ENCODE data around the gene ARHGAP26.
"Not testable (repeated sequence)": the region's sequence is repeated elsewhere in the genome, so short reads cannot be mapped to it uniquely, and the experiment has no call there.

The ARHGAP26 gene

GRCh38 chr5:143105216-143105905, 335.2 kb downstream of the ARHGAP26 start:
- no peak for ATAC-seq (replicated peaks)
- Mint-ChIP-seq H3K4me1 (ENCODE audit: low read depth in 2 of 2) (peaks cover 26 to 49% of the 10 kb centered on the region in 2 donors), H3K27ac (no peak overlapping the region), H3K36me3 (ENCODE audit: insufficient read depth) (peaks cover 17% of the 10 kb centered on the region), H3K9me3 (no peaks in the 10 kb centered on the region), H3K27me3 (no peaks in the 10 kb centered on the region), H3K4me3 (no peak overlapping the region)
- no peak for DNase-seq

- H3K9me3 Mint-ChIP-seq = no peaks in the 10 kb centered on the region
- no peak overlapping the region for H3K27ac Mint-ChIP-seq
- ATAC-seq (replicated peaks) (no peak), DNase-seq (no peak)
- no peak overlapping the region for H3K4me3 Mint-ChIP-seq
- H3K4me1 Mint-ChIP-seq (ENCODE audit: low read depth in 2 of 2) = peaks cover 18 to 42% of the 10 kb centered on the region in 2 donors
- no peaks in the 10 kb centered on the region for H3K27me3 Mint-ChIP-seq
- peaks cover 12% of the 10 kb centered on the region for H3K36me3 Mint-ChIP-seq (ENCODE audit: insufficient read depth)
Observed at GRCh38 chr5:143106174-143106573, 336.0 kb downstream of the ARHGAP26 start.

GRCh38 chr5:143108498-143109128, 338.4 kb downstream of the ARHGAP26 start:
- no peaks in the 10 kb centered on the region for H3K27me3 Mint-ChIP-seq
- ATAC-seq (replicated peaks) (no peak), DNase-seq (no peak)
- no peak overlapping the region for H3K4me3 Mint-ChIP-seq
- peaks cover 11 to 41% of the 10 kb centered on the region in 2 donors for H3K4me1 Mint-ChIP-seq (ENCODE audit: low read depth in 2 of 2)
- no peak overlapping the region for H3K27ac Mint-ChIP-seq
- H3K36me3 Mint-ChIP-seq (ENCODE audit: insufficient read depth) = peaks cover 7% of the 10 kb centered on the region
- no peaks in the 10 kb centered on the region for H3K9me3 Mint-ChIP-seq

GRCh38 chr5:143110591-143110990, 340.4 kb downstream of the ARHGAP26 start:
- no peaks in the 10 kb centered on the region for H3K9me3 Mint-ChIP-seq
- ATAC-seq (replicated peaks) (no peak), DNase-seq (no peak)
- no peak overlapping the region for H3K4me3 Mint-ChIP-seq
- peaks cover 18 to 41% of the 10 kb centered on the region in 2 donors for H3K4me1 Mint-ChIP-seq (ENCODE audit: low read depth in 2 of 2)
- H3K27ac Mint-ChIP-seq = no peak overlapping the region
- peaks cover 7% of the 10 kb centered on the region for H3K36me3 Mint-ChIP-seq (ENCODE audit: insufficient read depth)
- H3K27me3 Mint-ChIP-seq = no peaks in the 10 kb centered on the region

GRCh38 chr5:143111799-143112198, 341.6 kb downstream of the ARHGAP26 start:
- no peak for DNase-seq
- H3K27me3 Mint-ChIP-seq = no peaks in the 10 kb centered on the region
- H3K27ac Mint-ChIP-seq = peak overlapping the region in 1 of 2 donors; percentile 49
- no peak overlapping the region for H3K4me3 Mint-ChIP-seq
- ATAC-seq (replicated peaks) = no peak
- H3K36me3 Mint-ChIP-seq (ENCODE audit: insufficient read depth) = peaks cover 3% of the 10 kb centered on the region
- H3K4me1 Mint-ChIP-seq (ENCODE audit: low read depth in 2 of 2) = peaks cover 17 to 37% of the 10 kb centered on the region in 2 donors
- no peaks in the 10 kb centered on the region for H3K9me3 Mint-ChIP-seq

- peaks cover 3% of the 10 kb centered on the region for H3K36me3 Mint-ChIP-seq (ENCODE audit: insufficient read depth)
- peaks cover 20 to 41% of the 10 kb centered on the region in 2 donors for H3K4me1 Mint-ChIP-seq (ENCODE audit: low read depth in 2 of 2)
- no peaks in the 10 kb centered on the region for H3K27me3 Mint-ChIP-seq
- H3K4me3 Mint-ChIP-seq = no peak overlapping the region
- no peak for DNase-seq
- ATAC-seq (replicated peaks) = no peak
- no peak overlapping the region for H3K27ac Mint-ChIP-seq
- no peaks in the 10 kb centered on the region for H3K9me3 Mint-ChIP-seq
Observed at GRCh38 chr5:143113461-143113860, 343.3 kb downstream of the ARHGAP26 start.

GRCh38 chr5:143114481-143114880, 344.3 kb downstream of the ARHGAP26 start:
- Mint-ChIP-seq H3K36me3 (ENCODE audit: insufficient read depth) (peaks cover 3% of the 10 kb centered on the region), H3K27ac (no peak overlapping the region), H3K4me1 (ENCODE audit: low read depth in 2 of 2) (peaks cover 25 to 49% of the 10 kb centered on the region in 2 donors), H3K27me3 (no peaks in the 10 kb centered on the region), H3K9me3 (no peaks in the 10 kb centered on the region), H3K4me3 (no peak overlapping the region)
- DNase-seq = no peak
- ATAC-seq (replicated peaks) = no peak

GRCh38 chr5:143115381-143115780, 345.2 kb downstream of the ARHGAP26 start:
- no peak for ATAC-seq (replicated peaks)
- Mint-ChIP-seq H3K27me3 (no peaks in the 10 kb centered on the region), H3K4me3 (no peak overlapping the region), H3K36me3 (ENCODE audit: insufficient read depth) (peaks cover 3% of the 10 kb centered on the region), H3K27ac (no peak overlapping the region), H3K4me1 (ENCODE audit: low read depth in 2 of 2) (peaks cover 23 to 49% of the 10 kb centered on the region in 2 donors), H3K9me3 (no peaks in the 10 kb centered on the region)
- DNase-seq = no peak

GRCh38 chr5:143116814-143117213, 346.6 kb downstream of the ARHGAP26 start:
- Mint-ChIP-seq H3K27ac (peak overlapping the region in 1 of 2 donors; percentile 80), H3K4me3 (no peak overlapping the region), H3K36me3 (ENCODE audit: insufficient read depth) (peaks cover 9% of the 10 kb centered on the region), H3K4me1 (ENCODE audit: low read depth in 2 of 2) (peaks cover 31 to 57% of the 10 kb centered on the region in 2 donors), H3K27me3 (no peaks in the 10 kb centered on the region), H3K9me3 (no peaks in the 10 kb centered on the region)
- no peak for DNase-seq
- no peak for ATAC-seq (replicated peaks)

GRCh38 chr5:143117821-143118220, 347.6 kb downstream of the ARHGAP26 start:
- no peaks in the 10 kb centered on the region for H3K27me3 Mint-ChIP-seq

GRCh38 chr5:143118222-143118621, 348.0 kb downstream of the ARHGAP26 start:
- Mint-ChIP-seq H3K36me3 (ENCODE audit: insufficient read depth) (peaks cover 12% of the 10 kb centered on the region), H3K27me3 (no peaks in the 10 kb centered on the region), H3K27ac (no peak overlapping the region), H3K9me3 (no peaks in the 10 kb centered on the region), H3K4me1 (ENCODE audit: low read depth in 2 of 2) (peaks cover 35 to 60% of the 10 kb centered on the region in 2 donors), H3K4me3 (no peak overlapping the region)
- ATAC-seq (replicated peaks) (no peak), DNase-seq (no peak)

More at GRCh38 chr5:143117821-143118220, 347.6 kb downstream of the ARHGAP26 start:
- Mint-ChIP-seq H3K27ac (no peak overlapping the region), H3K4me3 (no peak overlapping the region), H3K4me1 (ENCODE audit: low read depth in 2 of 2) (peaks cover 35 to 61% of the 10 kb centered on the region in 2 donors), H3K36me3 (ENCODE audit: insufficient read depth) (peaks cover 12% of the 10 kb centered on the region), H3K9me3 (no peaks in the 10 kb centered on the region)
- ATAC-seq (replicated peaks) (no peak), DNase-seq (no peak)

GRCh38 chr5:143118818-143119217, 348.6 kb downstream of the ARHGAP26 start:
- DNase-seq; H3K4me3 Mint-ChIP-seq; H3K9me3 Mint-ChIP-seq; ATAC-seq (replicated peaks); H3K27me3 Mint-ChIP-seq: not testable (repeated sequence)
- peak overlapping the region in 1 of 2 donors; percentile 71 for H3K27ac Mint-ChIP-seq
- H3K4me1 Mint-ChIP-seq (ENCODE audit: low read depth in 2 of 2) = peaks cover 35 to 56% of the 10 kb centered on the region in 2 donors
- peaks cover 12% of the 10 kb centered on the region for H3K36me3 Mint-ChIP-seq (ENCODE audit: insufficient read depth)

- ATAC-seq (replicated peaks) = no peak
- no peaks in the 10 kb centered on the region for H3K27me3 Mint-ChIP-seq
- H3K4me3 Mint-ChIP-seq = no peak overlapping the region
- H3K27ac Mint-ChIP-seq = peak overlapping the region in 1 of 2 donors; percentile 71
- peaks cover 12% of the 10 kb centered on the region for H3K36me3 Mint-ChIP-seq (ENCODE audit: insufficient read depth)
- no peaks in the 10 kb centered on the region for H3K9me3 Mint-ChIP-seq
- no peak for DNase-seq
- peaks cover 35 to 56% of the 10 kb centered on the region in 2 donors for H3K4me1 Mint-ChIP-seq (ENCODE audit: low read depth in 2 of 2)
Observed at GRCh38 chr5:143119291-143119769, 349.2 kb downstream of the ARHGAP26 start.

GRCh38 chr5:143119881-143120341, 349.7 kb downstream of the ARHGAP26 start:
- Mint-ChIP-seq H3K27me3 (no peaks in the 10 kb centered on the region), H3K36me3 (ENCODE audit: insufficient read depth) (peaks cover 16% of the 10 kb centered on the region), H3K4me3 (no peak overlapping the region), H3K9me3 (no peaks in the 10 kb centered on the region), H3K27ac (peak overlapping the region in 1 of 2 donors; percentile 18), H3K4me1 (ENCODE audit: low read depth in 2 of 2) (peaks cover 34 to 60% of the 10 kb centered on the region in 2 donors)
- DNase-seq (no peak), ATAC-seq (replicated peaks) (no peak)

Measured in effector memory CD8-positive, alpha-beta T cell (primary cell).